ENCODE results near the gene ACE. TPM values are rescaled to one million over a fixed set of nuclear protein-coding genes. Genes with fewer than 3 reads are reported as not detected.

ACE gene
- total RNA-seq, 6 donors from 2014 or later = 21.1 to 90.6 (median 65.1) TPM

DNA sequence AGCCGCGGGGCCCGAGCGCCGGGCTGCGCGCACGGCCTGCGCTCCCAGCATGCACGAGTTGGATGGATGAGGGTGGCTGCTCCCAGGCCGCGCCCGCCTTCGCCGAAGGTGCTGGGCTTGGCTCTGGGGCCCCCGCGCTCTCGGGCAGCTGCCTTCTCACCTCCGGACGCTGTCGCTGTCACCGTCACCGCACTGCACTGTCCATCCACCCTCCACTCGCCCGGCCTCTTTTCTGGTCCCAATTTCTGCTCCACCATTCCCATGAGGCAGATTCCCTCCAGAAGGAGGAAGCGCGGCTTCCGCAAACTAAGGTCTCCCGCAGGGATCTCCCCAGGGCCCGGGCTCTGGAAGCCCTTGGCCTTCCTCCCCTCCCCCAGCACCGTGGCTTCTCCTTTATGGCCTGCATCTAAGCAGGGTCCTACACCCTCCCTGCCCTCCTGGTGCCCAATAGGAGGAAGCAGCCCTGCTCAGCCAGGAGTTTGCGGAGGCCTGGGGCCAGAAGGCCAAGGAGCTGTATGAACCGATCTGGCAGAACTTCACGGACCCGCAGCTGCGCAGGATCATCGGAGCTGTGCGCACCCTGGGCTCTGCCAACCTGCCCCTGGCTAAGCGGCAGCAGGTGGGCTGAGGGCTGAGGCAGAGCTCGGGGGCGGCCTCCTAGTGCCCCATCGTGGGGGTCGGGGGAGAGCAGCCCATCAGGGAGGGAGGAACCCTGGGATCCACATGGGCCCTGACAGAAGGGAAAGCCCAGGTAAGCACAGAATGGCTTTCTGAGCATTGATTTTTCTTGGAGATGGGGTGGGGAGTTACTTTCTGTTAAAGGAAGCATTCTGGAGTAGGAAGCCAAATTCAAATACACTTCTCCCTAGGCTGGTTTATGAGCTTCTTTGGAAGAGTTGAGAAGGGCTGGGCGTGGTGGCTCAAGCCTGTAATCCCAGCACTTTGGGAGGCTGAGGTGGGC, 899 bp downstream of the ACE start:
- peak in 1 of 2 donors; percentile 55 for DNase-seq
- Histone ChIP-seq H3K27me3 (peaks cover 0 to 15% (median 7%) of the 10 kb centered on the region in 4 donors), H3K9me3 (no peaks in the 10 kb centered on the region), H3K4me1 (peaks cover 43 to 61% (median 53%) of the 10 kb centered on the region in 4 donors), H3K27ac (peak overlapping the region; percentile 23 to 78 (median 50)), H3K36me3 (no peaks in the 10 kb centered on the region), H3K4me3 (peak overlapping the region in 3 of 4 donors; percentile 58 to 65 (median 59))
- no peak for TF ChIP-seq POLR2AphosphoS5 (IDR thresholded peaks at IDR 0.05)
- no peak for TF ChIP-seq EP300 (IDR thresholded peaks at IDR 0.05)
- no peak for TF ChIP-seq POLR2A (IDR thresholded peaks at IDR 0.05)
- TF ChIP-seq, protein P1, sequence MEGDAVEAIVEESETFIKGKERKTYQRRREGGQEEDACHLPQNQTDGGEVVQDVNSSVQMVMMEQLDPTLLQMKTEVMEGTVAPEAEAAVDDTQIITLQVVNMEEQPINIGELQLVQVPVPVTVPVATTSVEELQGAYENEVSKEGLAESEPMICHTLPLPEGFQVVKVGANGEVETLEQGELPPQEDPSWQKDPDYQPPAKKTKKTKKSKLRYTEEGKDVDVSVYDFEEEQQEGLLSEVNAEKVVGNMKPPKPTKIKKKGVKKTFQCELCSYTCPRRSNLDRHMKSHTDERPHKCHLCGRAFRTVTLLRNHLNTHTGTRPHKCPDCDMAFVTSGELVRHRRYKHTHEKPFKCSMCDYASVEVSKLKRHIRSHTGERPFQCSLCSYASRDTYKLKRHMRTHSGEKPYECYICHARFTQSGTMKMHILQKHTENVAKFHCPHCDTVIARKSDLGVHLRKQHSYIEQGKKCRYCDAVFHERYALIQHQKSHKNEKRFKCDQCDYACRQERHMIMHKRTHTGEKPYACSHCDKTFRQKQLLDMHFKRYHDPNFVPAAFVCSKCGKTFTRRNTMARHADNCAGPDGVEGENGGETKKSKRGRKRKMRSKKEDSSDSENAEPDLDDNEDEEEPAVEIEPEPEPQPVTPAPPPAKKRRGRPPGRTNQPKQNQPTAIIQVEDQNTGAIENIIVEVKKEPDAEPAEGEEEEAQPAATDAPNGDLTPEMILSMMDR (IDR thresholded peaks at IDR 0.05) = no peak
- no peak for ATAC-seq (ENCODE audit: low FRiP score in 2 of 2)
- 0 to 19% methylated on average over 14 to 23 of the region's 44 CpGs for WGBS, 2 donors

DNA sequence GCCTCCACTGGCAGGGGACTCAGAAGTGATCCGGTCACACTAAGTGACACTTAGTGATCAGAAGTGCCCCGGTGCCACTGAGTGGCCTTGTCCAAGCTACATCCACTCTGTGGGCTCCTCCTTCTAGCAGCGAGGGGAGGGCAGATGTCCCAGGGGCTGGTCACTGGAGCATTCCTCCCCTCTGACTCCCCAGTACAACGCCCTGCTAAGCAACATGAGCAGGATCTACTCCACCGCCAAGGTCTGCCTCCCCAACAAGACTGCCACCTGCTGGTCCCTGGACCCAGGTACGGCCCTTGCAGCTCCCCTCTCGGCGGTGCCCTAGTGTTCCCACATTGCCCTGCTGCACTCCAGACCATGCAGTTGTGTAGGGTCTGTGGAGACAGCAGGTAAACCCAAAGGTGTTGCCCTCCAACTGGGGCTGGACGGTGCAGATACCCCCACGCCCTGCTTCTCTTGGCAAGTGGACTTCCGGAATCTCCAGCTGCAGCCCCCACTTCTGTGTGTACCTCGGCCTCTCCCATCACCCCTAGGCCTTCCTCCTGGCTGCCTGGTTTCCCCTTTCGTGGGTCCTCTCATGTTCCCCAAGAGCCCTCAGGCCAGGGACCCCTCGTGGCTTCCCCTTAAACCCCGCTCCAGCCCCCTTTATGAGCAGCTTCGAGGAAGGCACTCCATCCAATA, 2.1 kb downstream of the ACE start:
- ATAC-seq (ENCODE audit: low FRiP score in 2 of 2) = peak; percentile 84 to 89
- TF ChIP-seq, protein P1 (IDR thresholded peaks at IDR 0.05) = peak; percentile 69 to 90 (median 84)
- no peak for TF ChIP-seq POLR2AphosphoS5 (IDR thresholded peaks at IDR 0.05)
- TF ChIP-seq EP300 (IDR thresholded peaks at IDR 0.05) = no peak
- H3K36me3 ChIP-seq = no peaks in the 10 kb centered on the region
- 33 to 49% methylated on average over 11 to 16 of the region's 16 CpGs for WGBS, 2 donors
- DNase-seq = peak in 1 of 2 donors; percentile 81
- no peaks in the 10 kb centered on the region for H3K9me3 ChIP-seq
- H3K27me3 ChIP-seq = peaks cover 0 to 15% (median 7%) of the 10 kb centered on the region in 4 donors
- H3K4me1 ChIP-seq = peaks cover 43 to 57% (median 53%) of the 10 kb centered on the region in 4 donors
- peak overlapping the region; percentile 23 to 78 (median 51) for H3K27ac ChIP-seq
- peak overlapping the region in 2 of 4 donors; percentile 58 to 65 for H3K4me3 ChIP-seq

DNA sequence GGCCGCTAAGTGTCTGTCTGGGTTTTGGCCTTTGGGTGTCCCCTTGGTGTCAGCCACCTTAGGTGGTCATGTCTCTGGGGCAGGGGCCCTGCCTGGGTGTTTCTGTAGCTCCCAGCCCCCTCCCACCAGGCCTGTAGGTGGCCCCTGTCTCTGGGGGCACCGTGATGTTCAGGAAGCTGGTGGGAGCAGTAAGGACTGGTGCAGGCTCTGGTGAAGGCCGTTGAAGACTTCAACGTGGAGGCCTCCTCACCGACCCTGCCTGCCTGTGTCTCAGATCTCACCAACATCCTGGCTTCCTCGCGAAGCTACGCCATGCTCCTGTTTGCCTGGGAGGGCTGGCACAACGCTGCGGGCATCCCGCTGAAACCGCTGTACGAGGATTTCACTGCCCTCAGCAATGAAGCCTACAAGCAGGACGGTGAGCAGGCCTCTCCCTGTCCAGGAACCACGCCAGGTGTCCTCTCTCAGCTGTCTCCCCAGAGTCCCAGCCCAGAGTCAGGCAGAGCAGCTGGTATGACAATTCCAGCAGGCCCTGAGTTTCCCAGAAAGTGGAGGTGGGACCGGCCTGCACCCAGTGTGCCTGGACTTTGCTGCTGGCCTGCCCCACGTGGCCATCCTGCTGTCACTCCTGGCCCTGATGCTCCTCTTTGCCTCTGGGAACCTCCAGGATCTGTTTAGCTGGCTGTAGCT, 2.8 kb downstream of the ACE start:
- no peaks in the 10 kb centered on the region for H3K9me3 ChIP-seq
- H3K4me1 ChIP-seq = peaks cover 40 to 55% (median 52%) of the 10 kb centered on the region in 4 donors
- H3K36me3 ChIP-seq = no peaks in the 10 kb centered on the region
- WGBS, 2 donors = 77 to 100% methylated on average over 1 to 17 of the region's 17 CpGs
- TF ChIP-seq POLR2A (IDR thresholded peaks at IDR 0.05) = no peak
- no peak for TF ChIP-seq EP300 (IDR thresholded peaks at IDR 0.05)
- TF ChIP-seq POLR2AphosphoS5 (IDR thresholded peaks at IDR 0.05) = no peak
- TF ChIP-seq, protein P1 (IDR thresholded peaks at IDR 0.05) = no peak
- peaks cover 0 to 15% (median 7%) of the 10 kb centered on the region in 4 donors for H3K27me3 ChIP-seq
- H3K4me3 ChIP-seq = peak overlapping the region in 2 of 4 donors; percentile 58 to 65
- peak overlapping the region in 2 of 4 donors; percentile 56 to 75 for H3K27ac ChIP-seq
- no peak for DNase-seq
- ATAC-seq (ENCODE audit: low FRiP score in 2 of 2) = no peak

DNA sequence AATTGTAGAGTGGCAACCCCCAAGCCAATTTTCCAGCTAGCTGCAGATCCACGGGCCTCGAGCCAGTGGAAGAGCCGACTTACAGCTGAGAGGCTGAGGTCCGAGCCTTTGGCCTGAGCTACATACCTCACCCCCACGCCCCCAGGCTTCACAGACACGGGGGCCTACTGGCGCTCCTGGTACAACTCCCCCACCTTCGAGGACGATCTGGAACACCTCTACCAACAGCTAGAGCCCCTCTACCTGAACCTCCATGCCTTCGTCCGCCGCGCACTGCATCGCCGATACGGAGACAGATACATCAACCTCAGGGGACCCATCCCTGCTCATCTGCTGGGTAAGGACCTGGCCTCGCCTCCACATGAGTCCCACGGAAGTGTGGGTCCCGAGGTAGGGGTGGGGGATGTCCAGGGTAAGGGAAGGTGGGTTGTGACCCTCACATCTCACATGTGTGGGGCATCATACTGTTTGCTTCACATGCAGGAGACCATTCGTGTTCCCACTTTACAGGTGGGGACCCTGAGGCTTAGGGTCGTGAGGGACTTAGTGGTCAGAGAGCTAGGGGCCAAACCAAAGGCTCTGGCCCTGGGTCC, 3.4 kb downstream of the ACE start:
- DNase-seq = peak in 1 of 2 donors; percentile 57

More for the DNA sequence above, 3.4 kb downstream of the ACE start:
- Histone ChIP-seq H3K4me1 (peaks cover 37 to 50% (median 46%) of the 10 kb centered on the region in 4 donors), H3K27me3 (peaks cover 0 to 15% (median 7%) of the 10 kb centered on the region in 4 donors), H3K4me3 (no peak overlapping the region), H3K9me3 (no peaks in the 10 kb centered on the region), H3K36me3 (no peaks in the 10 kb centered on the region), H3K27ac (peak overlapping the region in 2 of 4 donors; percentile 56 to 75)
- WGBS, 2 donors = 84 to 87% methylated on average over 15 to 21 of the region's 21 CpGs
- no peak for ATAC-seq (ENCODE audit: low FRiP score in 2 of 2)
- no peak for TF ChIP-seq EP300 (IDR thresholded peaks at IDR 0.05)
- TF ChIP-seq, protein P1 (IDR thresholded peaks at IDR 0.05) = no peak
- TF ChIP-seq POLR2AphosphoS5 (IDR thresholded peaks at IDR 0.05) = no peak
- no peak for TF ChIP-seq POLR2A (IDR thresholded peaks at IDR 0.05)
